GM19328 (cell line): ENCODE data around the gene PADI1.
"Not testable (repeated sequence)": the region's sequence is repeated elsewhere in the genome, so short reads cannot be mapped to it uniquely, and the experiment has no call there.

Experiments used
- ATAC-seq: cut with Tn5 transposase; IDR thresholded peaks from one replicate; pipeline ENCODE4 v1.9.1; 2021; ENCODE audit warnings: mild to moderate bottlenecking, moderate library complexity; ENCODE audit not compliant: unreplicated experiment

Gene PADI1

DNA sequence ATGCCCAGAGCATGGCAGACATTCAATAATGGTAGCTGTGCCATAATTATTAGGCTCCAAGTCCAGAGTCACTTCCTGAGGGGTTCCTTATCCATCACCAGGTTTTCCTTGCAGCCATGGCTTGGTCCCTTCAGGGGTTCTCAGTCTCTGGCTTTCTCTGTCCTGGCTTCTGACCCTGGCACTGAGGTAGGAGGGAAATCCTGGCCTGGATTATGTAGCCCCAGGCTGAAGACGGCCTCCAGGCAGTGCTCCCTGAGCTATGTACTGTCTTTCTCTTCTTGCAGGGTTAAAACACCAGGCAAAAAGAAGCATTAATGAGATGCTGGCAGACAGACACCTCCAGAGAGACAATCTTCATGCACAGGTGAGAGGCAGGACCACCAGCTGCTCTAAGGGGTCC, 34.5 kb downstream of the PADI1 start:
- no peak for ATAC-seq

DNA sequence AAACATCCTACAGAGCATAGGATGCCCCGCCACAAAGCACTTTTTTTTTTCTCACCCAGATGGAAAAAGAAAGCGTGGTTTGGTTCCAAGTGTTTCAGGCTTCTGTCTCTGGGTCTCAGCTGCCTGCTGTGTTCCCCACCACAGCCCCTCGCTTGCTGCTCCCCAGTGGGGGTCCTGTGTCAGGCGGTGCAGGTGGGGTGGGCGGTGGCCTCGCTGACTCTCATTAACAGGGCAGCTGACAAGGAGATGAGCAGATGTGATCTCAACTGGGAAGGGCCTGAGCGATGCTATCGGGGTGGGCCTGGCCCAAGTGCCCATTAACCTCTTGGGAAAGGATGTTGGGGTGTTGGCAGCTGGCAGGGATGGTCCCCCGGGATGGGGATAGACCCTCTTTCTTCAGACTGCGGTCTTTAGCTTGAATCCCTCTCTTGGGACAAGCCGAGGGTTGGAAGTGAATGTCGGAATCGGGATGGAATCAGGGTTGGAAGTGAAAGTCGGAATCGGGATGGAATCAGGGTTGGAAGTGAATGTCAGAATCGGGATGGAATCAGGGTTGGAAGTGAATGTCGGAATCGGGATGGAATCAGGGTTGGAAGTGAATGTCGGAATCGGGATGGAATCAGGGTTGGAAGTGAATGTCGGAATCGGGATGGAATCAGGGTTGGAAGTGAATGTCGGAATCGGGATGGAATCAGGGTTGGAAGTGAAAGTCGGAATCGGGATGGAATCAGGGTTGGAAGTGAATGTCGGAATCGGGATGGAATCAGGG, 36.3 kb downstream of the PADI1 start:
- ATAC-seq = not testable (repeated sequence)

DNA sequence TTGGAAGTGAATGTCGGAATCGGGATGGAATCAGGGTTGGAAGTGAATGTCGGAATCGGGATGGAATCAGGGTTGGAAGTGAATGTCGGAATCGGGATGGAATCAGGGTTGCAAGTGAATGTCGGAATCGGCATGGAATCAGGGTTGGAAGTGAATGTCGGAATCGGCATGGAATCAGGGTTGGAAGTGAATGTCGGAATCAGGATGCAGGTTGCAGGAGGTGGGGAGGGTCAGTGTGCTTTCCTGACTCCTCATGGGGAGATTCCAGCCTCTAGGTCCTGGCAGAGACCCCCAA, 36.8 kb downstream of the PADI1 start:
- ATAC-seq = not testable (repeated sequence)

DNA sequence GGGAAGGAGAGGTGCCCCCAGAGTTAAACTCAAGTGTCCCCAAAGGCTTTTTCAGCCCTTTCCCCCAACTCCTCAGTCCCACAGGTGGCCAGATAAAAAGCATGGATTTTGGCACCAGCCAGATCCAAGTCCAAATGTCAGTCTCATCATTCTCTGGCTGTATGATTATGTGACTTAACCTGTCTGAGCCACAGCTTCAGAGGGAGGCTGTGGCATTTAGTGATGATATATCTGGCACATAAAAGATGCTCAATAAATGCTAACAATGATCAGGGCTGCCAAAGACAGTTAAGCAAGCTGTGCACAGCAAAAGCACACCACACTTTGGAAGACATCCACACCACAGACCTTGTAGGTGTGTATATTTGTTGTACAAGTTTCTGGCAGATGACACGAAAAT, 38.3 kb downstream of the PADI1 start:
- no peak for ATAC-seq

DNA sequence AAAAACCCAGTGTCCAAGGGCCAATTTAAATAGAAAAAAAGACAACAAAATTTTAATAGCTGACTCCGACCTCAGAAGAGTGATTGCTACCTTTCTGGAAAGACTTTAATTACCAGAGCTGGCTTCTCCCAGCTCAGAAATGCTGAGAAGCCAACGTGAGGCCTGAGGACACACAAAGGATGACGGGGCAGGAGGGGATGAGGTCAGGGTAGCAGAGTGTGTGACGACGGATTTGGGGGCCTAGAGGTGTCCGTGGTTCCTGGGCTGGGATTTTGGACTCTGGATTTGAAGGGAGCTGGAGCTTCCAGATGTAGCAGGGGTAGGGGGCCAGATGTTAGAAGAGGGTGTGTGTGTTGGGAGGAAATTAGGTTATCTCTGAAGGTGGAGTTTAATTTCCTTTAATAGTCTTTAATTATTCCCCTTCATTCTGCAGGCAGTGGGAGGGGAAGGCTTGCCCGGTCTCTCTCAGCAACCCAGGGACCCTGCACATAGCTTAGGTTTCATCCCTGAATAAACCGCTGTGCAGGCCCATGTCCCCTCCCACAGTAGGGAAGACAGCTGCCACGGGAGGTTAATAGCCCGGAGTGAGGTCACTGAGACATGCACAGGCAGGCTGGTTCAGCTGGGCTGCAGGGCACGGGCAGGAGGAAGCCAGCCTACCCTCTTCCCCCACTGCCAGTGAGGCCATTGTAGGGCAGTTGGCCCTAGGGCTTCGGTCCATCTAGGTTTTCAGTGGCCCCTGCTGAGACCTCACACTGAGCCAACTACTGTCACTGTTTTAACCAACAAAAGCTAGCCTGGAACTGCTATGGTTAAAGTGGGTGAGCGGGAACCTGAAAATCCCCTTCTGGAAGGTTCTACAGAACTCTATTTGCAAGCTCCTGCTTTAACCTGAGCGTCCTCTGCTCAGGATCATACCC, 40.2 kb downstream of the PADI1 start:
- no peak for ATAC-seq

DNA sequence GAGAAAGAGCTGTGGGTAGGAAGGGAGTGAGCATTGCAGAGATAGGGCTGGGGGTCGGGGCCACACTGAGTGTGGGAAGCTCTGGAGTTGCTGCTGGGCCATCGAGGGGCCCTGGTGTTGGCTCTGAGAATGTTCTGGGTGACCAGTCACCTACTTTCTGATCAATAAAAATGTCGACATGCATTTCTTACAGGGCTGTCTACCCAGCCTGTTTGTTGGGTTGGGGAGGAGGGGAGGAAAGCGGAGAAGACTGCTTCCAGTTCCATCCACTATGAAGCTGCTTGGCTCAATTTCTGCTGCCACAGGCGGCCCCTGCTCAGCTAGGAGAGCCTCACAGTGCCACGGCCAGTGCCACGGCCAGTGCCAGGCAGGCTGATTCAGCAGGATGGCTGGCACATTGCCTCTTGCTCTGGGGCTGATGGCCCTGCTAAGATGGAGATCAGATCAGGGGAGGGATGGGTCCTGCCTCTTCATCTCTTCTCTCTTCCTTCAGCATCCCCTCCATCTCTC, 40.9 kb downstream of the PADI1 start:
- no peak for ATAC-seq

DNA sequence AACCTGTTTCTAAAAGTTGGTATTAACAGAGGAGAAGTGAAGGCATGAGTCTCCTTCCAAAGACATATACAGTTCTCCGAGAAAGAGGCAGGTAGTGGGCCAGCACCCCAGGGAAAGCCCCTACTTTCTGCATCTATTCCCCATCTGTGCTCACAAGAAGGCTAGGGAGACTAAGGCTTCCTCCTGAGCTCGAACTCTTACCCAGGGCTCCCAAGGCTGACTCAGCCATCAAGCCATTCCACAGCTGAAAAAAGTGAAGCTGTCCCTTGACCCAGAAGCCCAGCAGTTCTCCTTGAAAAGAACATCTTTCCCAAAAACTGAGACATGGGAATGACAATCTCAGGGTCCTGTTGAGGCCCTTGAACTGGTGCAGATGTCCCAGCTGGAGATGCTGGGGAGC, 42.0 kb downstream of the PADI1 start:
- ATAC-seq = no peak

DNA sequence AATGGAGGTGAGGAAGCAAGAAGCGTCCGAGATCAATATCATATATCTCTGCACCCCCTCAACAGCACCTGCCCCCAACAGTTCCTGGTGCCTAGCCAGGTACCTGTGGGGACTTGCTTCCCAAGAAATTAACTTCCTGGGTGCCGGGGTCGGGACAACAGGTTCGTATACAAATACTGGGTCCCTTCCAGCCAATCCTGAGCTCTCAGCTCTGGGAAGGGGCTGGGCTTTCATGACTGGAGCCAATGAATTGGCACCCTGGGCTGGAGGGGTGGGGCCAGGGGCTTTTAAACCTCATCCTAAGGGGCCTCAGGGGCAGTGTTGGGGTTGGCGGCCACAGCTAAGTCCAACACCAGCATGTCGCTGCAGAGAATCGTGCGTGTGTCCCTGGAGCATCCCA, 43.9 kb downstream of the PADI1 start, which contains the start of gene PADI3:
Gene PADI3 (plus strand): TSS at position 318 of the 400 bp plus-strand sequence. CDS start 40 bp downstream, at position 358.
- ATAC-seq = no peak

DNA sequence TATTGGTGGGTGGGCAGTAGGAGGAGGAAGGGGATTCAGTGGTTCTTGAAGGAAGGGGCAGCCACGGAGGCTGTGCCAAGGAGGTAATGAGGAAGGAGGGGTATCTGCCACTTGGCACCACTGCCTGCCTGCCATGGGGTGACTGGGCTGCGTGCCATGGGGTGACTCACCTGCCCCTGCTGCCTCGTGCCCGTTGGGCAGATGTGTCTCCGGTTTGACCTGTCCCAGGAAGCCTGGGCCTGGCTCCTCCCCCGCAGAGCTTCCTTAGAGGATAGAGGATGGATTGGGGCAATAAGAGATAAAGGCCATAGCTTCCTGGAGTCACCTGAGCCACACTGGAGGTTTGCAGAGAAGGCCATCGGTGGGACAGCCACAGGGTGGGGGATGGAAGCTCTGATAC, 45.7 kb downstream of the PADI1 start:
- no peak for ATAC-seq

DNA sequence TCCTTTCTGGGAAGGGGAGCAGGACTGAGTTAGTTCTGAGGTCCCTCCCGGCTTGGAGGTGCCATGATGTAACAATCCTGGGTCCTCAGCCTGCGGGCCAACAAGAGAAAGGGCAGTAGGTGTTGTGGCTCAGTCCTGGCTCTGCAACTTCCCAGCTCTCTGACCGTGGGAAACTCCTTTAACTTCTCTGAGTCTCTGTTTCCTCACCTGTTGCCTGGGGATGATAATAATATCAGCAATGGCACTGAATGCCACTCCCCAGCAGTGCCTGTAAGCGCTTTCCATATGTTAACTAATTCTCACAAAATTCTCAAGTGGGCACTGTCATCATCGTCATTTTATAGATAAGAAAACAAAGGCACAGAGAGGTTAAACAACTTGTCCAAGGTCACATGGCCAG, 46.3 kb downstream of the PADI1 start:
- no peak for ATAC-seq

DNA sequence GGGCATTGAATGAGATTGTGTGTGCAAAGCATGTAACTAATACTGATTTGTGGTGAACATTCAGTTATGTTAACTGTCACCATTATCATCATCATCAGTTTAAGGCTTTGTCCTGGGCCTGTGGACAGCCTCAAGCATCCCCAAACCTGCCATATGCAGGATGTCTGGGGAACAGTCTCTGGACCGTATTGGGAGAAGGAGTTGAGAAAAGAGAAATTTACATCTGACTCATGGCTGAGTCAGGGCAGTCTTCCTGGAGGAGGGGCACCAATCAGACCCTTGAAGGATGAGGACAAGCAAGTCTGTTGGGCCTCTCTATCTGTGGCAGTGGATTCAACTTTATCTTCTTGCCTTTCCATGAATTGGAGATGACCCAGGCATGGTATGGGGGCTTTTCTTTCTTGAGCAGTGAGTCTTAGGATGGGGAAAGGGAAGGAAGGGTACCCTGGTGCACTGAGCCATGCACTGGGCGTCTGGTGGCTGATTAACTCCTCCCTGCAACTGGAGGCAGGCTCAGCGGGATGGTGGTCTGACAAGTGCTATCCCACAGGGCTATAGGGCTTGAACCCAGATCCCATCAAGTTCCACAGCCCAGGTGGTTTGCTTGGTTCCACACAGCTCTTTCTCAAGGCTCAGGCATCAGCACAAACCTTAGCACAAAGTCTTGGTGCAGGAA, 46.9 kb downstream of the PADI1 start:
- ATAC-seq = no peak

DNA sequence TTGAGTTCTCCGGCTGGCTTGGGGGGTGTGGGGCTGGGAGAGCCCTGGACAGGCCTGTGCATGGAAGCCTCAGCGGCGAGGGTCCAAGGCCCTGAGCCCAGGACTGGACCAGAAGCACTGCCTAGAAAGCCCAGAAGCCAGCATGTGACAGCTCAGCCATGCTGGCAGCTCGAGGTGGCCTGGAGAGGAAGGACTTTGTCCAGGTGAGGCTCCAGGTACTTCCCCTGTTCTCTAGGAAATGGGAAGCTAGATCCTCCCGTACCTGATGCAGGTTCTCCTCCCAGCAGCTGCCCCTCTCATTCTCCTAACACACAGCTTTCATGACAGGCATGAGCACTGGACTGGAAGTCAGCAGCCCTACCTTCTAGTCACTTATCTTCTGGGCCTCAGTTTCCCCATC, 50.4 kb downstream of the PADI1 start:
- ATAC-seq = no peak

DNA sequence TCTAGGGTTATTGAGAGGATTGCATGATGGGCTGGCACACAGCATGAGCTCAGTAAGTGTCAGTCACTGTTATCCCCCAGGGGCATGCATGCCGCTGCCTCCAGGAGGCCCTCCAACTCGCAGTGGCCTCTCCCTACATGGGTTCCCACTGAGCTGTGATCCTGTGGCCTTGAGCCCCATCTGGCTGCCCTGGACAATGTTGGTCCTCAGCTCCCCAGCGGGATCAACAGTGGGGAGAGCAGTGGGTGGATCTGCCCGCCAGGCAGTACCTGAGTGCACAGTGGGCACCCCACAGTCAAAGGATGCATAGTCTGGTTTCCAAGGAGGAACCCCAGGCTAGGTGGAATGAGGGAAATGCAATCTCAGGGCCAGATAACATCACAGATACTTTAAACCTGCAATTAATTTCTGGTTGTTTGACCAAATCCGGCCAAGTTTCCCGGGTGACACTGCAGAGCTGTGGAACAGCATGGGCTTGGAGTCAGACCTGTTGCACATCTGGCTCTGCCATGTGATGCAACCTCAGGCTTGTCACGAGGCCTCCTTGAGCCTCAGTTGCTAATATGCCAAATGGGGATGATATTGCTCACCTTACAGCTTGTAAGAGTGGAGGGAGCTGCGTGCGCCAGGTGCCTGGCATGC, 53.3 kb downstream of the PADI1 start:
- no peak for ATAC-seq

DNA sequence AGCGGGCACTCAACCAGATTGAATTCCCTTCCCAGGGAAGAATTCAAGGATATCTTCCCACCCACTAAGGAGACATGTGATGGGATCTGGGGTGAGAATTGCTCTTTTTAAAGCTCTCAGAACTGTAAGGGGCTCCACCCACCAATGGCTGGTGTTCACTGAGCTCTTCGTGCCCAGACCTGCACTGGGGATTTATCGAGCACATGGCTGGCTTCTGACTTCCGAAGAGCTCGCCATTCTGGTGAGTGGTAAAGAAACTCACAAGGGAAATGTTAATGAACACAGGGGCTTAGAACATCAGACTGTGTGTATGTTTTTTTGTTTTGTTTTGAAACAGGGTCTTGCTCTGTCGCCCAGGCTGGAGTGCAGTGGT, 53.8 kb downstream of the PADI1 start:
- ATAC-seq = no peak

DNA sequence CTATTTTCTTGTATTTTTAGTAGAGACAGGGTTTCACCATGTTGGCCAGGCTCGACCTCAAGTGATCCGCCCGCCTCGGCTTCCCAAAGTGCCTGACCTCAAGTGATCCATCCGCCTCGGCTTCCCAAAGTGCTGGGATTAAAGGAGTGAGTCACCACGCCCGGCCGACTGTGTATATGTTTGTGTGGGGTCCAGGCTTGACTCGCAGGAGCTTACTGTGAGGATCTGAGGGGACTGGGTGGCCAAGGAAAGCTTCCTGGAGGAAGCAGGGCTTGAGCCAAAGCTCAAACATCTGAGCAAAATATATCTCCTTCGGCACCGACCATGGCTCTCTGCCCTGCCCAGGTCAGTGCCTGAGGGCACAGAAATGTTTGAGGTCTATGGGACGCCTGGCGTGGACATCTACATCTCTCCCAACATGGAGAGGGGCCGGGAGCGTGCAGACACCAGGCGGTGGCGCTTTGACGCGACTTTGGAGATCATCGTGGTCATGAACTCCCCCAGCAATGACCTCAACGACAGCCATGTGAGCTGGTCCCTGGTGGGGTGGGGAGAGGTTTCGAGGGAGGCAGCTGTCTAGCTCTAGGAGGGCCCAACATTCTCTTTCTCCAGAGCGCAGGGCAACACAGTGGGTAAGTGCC, 54.4 kb downstream of the PADI1 start:
- no peak for ATAC-seq

DNA sequence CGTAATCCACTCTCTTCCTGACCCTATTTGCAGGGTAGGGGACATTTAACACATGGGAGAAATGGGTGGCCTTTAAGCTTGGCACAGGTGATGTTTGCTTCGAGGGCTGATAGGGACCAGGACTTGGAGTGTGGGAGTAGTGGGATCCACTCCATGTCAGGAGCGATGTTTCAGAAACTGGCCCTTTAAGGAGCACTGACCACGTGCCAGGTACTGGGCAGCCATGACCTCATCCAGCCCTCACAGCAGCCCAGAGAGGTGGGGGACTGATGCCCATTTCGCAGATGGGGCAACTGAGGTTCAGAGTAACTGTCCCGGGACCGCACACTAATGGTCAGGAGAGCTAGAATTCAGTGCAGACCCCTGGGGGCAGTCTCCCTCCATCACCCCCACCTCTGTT, 55.3 kb downstream of the PADI1 start:
- ATAC-seq = no peak

DNA sequence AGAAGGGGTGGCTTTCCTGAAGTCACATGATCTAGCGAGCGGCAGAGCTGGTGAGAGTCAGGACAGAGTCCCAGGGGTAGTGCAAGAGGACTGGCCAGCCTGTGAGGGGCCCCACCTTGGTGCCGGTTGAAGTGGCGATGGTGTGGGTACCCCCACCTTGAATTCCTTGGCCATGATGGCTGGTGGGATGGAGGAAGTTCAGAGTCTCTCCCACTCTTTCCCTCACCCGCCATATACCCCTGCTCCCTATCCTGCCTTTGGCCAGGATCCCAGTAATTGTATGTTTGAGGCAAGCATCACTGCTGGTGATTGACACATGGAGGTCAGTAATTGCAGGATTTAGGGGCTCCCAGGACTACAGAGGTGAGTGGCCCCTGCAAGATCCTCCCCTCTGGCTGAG, 55.8 kb downstream of the PADI1 start:
- no peak for ATAC-seq

DNA sequence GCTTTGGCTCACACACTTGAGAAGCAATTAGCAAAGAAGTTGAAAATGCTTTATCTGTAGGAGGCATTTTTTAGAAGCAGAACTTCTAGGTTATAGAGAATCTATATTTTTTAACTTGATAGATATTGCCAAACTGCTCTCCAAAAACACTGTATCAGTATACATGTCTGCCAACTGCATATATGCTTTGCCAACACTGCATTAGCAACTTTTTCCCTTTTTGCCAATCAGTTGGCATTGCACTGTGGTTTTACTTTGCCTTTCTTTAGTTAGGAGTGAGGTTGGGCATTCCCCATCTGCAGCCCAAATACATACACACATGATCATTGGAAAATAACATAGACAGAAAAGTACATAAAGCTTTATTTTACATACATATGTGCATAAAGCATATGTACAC, 59.0 kb downstream of the PADI1 start:
- ATAC-seq = no peak

DNA sequence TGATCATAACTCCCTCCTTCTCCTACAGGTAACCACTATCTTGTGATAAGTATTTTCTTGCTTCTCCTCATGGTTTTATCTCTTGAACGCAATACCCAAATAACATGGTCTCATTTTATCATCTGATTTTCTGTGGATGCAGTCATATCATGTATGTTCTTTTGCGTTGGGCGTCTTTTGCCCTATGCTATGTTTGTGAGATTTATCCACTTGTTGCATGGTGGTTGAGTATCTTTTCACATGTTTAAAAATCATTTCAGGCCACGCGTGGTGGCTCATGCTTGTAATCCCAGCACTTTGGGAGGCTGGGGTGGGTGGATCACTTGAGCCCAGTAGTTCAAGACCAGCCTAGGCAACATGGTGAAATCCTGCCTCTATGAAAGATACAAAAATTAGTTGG, 59.5 kb downstream of the PADI1 start:
- no peak for ATAC-seq

DNA sequence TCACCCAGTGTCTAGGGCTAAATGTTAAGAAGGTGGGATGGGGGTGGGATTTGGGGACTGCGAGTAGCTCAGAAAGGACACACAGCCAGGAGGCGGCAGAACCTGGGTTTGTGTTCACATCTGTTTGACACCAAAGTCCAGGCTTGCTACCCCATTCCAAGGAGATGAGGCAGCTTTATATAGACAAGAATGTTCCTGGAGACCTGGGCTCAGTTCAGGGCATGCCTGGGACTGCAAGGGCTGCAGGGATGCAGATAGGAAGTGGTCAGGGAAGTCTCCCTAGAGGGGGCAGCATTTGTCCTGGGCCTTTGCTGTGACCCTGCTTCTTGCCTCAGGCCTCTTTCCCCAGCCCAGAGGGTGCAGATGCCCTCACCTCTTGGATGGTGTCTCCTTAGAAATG, 60.2 kb downstream of the PADI1 start:
- ATAC-seq = no peak

DNA sequence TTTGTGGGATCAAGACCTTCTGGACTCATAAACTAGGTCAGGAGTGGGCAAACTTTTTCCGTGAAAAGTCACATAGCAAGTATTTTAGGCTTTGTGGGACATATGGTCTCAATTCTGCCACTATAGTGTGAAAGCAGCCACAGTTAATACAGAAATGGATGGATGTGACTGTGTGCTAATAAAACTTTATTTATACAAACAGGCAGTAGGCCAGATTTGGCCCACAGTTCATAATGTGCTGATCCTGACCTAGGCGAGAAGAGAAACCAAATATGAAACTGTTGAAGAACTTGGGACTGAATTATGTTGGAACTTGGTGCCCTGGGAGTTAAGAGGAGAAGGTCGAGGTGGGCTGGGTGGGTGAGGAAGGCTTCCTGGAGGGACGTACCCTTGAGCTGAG, 61.0 kb downstream of the PADI1 start:
- no peak for ATAC-seq
